ENCODE data around the gene MEFV. TPM values are rescaled to one million over a fixed set of nuclear protein-coding genes. Genes with fewer than 3 reads are reported as not detected.

MEFV gene
- total and polyA plus RNA-seq, 2 of the 13 experiments (the other 11 are each of a cell fraction or from before 2014, with no cell fraction given), result 0.22 TPM; not detected in 1

DNA sequence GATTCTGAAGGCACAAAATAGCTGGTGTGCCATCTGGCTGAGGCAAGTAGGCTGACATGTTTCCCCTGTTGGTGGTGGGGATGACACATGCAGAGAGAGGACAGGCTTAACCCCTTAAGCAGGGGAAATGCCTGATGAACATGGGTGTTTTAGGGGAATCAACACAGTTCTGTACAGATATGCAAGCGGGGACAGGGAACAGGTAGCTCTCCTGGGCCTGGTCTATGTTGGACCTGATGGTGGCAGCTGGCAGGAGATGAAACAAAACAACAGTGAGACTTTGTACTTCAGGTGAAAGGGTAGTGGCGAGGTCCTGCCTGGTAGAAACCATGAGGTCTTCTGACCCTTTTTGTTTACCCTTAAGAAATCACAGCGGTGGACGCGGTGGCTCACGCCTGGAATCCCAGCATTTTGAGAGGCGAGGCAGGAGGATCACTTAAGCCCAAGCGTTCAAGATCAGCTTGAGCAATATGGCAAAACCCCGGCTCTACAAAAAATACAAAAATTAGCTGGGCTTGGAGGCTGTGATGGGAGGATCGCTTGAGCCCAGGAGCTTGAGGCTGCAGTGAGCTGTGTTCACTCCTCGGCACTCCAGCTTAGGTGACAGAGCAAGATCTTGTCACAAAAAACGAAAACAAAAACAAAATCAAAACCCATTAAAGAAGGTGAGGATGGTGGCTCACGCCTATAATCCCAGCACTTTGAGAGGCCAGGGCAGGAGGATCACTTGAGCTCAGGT lies 57.9 kb downstream of the MEFV start (continued):
- TF ChIP-seq, protein P1, sequence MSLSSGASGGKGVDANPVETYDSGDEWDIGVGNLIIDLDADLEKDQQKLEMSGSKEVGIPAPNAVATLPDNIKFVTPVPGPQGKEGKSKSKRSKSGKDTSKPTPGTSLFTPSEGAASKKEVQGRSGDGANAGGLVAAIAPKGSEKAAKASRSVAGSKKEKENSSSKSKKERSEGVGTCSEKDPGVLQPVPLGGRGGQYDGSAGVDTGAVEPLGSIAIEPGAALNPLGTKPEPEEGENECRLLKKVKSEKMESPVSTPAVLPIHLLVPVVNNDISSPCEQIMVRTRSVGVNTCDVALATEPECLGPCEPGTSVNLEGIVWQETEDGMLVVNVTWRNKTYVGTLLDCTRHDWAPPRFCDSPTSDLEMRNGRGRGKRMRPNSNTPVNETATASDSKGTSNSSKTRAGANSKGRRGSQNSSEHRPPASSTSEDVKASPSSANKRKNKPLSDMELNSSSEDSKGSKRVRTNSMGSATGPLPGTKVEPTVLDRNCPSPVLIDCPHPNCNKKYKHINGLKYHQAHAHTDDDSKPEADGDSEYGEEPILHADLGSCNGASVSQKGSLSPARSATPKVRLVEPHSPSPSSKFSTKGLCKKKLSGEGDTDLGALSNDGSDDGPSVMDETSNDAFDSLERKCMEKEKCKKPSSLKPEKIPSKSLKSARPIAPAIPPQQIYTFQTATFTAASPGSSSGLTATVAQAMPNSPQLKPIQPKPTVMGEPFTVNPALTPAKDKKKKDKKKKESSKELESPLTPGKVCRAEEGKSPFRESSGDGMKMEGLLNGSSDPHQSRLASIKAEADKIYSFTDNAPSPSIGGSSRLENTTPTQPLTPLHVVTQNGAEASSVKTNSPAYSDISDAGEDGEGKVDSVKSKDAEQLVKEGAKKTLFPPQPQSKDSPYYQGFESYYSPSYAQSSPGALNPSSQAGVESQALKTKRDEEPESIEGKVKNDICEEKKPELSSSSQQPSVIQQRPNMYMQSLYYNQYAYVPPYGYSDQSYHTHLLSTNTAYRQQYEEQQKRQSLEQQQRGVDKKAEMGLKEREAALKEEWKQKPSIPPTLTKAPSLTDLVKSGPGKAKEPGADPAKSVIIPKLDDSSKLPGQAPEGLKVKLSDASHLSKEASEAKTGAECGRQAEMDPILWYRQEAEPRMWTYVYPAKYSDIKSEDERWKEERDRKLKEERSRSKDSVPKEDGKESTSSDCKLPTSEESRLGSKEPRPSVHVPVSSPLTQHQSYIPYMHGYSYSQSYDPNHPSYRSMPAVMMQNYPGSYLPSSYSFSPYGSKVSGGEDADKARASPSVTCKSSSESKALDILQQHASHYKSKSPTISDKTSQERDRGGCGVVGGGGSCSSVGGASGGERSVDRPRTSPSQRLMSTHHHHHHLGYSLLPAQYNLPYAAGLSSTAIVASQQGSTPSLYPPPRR (CRISPR knock-in tag; IDR thresholded peaks at IDR 0.05; ENCODE audit: borderline replicate concordance), result no peak
- TF ChIP-seq SIN3B (IDR thresholded peaks at IDR 0.05; ENCODE audit: low read length), result no peak
- TF ChIP-seq, protein P2, sequence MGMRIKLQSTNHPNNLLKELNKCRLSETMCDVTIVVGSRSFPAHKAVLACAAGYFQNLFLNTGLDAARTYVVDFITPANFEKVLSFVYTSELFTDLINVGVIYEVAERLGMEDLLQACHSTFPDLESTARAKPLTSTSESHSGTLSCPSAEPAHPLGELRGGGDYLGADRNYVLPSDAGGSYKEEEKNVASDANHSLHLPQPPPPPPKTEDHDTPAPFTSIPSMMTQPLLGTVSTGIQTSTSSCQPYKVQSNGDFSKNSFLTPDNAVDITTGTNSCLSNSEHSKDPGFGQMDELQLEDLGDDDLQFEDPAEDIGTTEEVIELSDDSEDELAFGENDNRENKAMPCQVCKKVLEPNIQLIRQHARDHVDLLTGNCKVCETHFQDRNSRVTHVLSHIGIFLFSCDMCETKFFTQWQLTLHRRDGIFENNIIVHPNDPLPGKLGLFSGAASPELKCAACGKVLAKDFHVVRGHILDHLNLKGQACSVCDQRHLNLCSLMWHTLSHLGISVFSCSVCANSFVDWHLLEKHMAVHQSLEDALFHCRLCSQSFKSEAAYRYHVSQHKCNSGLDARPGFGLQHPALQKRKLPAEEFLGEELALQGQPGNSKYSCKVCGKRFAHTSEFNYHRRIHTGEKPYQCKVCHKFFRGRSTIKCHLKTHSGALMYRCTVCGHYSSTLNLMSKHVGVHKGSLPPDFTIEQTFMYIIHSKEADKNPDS (CRISPR knock-in tag; IDR thresholded peaks at IDR 0.05), result no peak
- no peak for TF ChIP-seq NRL (CRISPR knock-in tag; IDR thresholded peaks at IDR 0.05; ENCODE audit: borderline replicate concordance)
- TF ChIP-seq, protein P3, sequence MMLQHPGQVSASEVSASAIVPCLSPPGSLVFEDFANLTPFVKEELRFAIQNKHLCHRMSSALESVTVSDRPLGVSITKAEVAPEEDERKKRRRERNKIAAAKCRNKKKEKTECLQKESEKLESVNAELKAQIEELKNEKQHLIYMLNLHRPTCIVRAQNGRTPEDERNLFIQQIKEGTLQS (CRISPR knock-in tag; IDR thresholded peaks at IDR 0.05), result no peak
- TF ChIP-seq, protein P4, sequence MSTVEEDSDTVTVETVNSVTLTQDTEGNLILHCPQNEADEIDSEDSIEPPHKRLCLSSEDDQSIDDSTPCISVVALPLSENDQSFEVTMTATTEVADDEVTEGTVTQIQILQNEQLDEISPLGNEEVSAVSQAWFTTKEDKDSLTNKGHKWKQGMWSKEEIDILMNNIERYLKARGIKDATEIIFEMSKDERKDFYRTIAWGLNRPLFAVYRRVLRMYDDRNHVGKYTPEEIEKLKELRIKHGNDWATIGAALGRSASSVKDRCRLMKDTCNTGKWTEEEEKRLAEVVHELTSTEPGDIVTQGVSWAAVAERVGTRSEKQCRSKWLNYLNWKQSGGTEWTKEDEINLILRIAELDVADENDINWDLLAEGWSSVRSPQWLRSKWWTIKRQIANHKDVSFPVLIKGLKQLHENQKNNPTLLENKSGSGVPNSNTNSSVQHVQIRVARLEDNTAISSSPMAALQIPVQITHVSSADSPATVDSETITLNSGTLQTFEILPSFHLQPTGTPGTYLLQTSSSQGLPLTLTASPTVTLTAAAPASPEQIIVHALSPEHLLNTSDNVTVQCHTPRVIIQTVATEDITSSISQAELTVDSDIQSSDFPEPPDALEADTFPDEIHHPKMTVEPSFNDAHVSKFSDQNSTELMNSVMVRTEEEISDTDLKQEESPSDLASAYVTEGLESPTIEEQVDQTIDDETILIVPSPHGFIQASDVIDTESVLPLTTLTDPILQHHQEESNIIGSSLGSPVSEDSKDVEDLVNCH (CRISPR knock-in tag; IDR thresholded peaks at IDR 0.05), result no peak
- no peak for TF ChIP-seq ZNF382 (CRISPR knock-in tag; IDR thresholded peaks at IDR 0.05; ENCODE audit: borderline replicate concordance)
- TF ChIP-seq FOXA1 (IDR thresholded peaks at IDR 0.05), result no peak
- TF ChIP-seq FOXA1 (CRISPR knock-in tag; IDR thresholded peaks at IDR 0.05), result no peak
- TF ChIP-seq, protein P5, sequence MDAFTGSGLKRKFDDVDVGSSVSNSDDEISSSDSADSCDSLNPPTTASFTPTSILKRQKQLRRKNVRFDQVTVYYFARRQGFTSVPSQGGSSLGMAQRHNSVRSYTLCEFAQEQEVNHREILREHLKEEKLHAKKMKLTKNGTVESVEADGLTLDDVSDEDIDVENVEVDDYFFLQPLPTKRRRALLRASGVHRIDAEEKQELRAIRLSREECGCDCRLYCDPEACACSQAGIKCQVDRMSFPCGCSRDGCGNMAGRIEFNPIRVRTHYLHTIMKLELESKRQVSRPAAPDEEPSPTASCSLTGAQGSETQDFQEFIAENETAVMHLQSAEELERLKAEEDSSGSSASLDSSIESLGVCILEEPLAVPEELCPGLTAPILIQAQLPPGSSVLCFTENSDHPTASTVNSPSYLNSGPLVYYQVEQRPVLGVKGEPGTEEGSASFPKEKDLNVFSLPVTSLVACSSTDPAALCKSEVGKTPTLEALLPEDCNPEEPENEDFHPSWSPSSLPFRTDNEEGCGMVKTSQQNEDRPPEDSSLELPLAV (CRISPR knock-in tag; conservative IDR thresholded peaks at IDR 0.05; ENCODE audit: low read depth), result no peak
- no peak for TF ChIP-seq ATAD3A (CRISPR knock-in tag; IDR thresholded peaks at IDR 0.05)
- TF ChIP-seq HNRNPK (IDR thresholded peaks at IDR 0.05; ENCODE audit: low read depth, low read length, poor library complexity, severe bottlenecking), result no peak
- peak; percentile 54 for TF ChIP-seq ZFX (CRISPR knock-in tag; IDR thresholded peaks at IDR 0.05; ENCODE audit: low read depth)
- TF ChIP-seq, protein P6, sequence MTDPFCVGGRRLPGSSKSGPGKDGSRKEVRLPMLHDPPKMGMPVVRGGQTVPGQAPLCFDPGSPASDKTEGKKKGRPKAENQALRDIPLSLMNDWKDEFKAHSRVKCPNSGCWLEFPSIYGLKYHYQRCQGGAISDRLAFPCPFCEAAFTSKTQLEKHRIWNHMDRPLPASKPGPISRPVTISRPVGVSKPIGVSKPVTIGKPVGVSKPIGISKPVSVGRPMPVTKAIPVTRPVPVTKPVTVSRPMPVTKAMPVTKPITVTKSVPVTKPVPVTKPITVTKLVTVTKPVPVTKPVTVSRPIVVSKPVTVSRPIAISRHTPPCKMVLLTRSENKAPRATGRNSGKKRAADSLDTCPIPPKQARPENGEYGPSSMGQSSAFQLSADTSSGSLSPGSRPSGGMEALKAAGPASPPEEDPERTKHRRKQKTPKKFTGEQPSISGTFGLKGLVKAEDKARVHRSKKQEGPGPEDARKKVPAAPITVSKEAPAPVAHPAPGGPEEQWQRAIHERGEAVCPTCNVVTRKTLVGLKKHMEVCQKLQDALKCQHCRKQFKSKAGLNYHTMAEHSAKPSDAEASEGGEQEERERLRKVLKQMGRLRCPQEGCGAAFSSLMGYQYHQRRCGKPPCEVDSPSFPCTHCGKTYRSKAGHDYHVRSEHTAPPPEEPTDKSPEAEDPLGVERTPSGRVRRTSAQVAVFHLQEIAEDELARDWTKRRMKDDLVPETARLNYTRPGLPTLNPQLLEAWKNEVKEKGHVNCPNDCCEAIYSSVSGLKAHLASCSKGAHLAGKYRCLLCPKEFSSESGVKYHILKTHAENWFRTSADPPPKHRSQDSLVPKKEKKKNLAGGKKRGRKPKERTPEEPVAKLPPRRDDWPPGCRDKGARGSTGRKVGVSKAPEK (CRISPR knock-in tag; IDR thresholded peaks at IDR 0.05; ENCODE audit: borderline replicate concordance), result no peak
